Activated CD8-positive, alpha-beta memory T cell treated with anti-CD3 and anti-CD28 coated beads for 48 hours (primary cell): ENCODE results near the gene SLC39A2.
"Not testable (repeated sequence)": the region's sequence is repeated elsewhere in the genome, so short reads cannot be mapped to it uniquely, and the experiment has no call there.

Experiments
- DNase-seq, 3 experiments: peaks; one replicate each; pipeline ENCODE4 v3.0.0-alpha.2; 2020; ENCODE audit warnings: low read depth in 2 of 3, low spot score in 2 of 3

SLC39A2 gene

DNA sequence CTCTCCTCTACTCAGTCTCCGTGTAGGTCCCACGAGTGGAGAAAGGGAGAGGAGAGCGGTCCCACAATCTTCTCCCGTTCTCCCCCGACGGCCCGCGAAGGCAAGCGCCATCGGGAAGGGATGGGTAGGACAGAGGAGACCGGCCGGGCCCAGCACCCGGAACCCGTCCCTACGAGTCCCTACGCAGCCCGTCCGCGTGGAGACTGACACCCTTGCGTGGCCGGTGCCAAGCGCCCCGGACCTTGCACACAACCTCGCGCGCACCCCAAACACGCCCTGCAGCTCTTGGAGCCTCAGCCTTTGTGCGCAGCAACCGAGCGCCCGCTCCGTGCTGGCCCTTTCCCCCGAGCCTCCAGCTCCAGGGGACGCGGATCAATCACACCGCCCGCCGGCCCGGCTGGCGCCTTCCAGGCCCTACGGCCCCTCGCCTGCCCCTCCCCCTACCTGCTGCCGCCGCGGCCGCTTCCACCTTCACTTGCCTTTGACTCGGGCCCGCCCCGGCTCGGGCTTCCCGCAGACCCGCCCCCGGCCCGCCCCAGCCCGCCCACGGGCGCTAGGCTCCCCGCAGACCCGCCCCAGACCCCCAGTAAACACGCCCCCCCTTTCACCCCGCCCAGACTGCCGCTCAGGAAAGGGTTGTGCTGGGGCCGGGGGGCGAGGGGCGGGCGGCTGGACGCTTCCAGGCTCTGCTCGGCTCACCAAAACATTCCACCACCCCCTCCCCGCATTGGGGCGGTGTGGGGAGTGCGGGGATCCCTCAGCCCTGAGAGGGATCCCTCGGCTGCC, 25.7 kb downstream of the SLC39A2 start, which contains the start of gene NDRG2:
Gene NDRG2 (minus strand): TSS at position 477 of the 786 bp plus-strand sequence. CDS start 1,746 bp downstream, outside the sequence.
- peak; percentile 21 to 29 (median 25) for DNase-seq

DNA sequence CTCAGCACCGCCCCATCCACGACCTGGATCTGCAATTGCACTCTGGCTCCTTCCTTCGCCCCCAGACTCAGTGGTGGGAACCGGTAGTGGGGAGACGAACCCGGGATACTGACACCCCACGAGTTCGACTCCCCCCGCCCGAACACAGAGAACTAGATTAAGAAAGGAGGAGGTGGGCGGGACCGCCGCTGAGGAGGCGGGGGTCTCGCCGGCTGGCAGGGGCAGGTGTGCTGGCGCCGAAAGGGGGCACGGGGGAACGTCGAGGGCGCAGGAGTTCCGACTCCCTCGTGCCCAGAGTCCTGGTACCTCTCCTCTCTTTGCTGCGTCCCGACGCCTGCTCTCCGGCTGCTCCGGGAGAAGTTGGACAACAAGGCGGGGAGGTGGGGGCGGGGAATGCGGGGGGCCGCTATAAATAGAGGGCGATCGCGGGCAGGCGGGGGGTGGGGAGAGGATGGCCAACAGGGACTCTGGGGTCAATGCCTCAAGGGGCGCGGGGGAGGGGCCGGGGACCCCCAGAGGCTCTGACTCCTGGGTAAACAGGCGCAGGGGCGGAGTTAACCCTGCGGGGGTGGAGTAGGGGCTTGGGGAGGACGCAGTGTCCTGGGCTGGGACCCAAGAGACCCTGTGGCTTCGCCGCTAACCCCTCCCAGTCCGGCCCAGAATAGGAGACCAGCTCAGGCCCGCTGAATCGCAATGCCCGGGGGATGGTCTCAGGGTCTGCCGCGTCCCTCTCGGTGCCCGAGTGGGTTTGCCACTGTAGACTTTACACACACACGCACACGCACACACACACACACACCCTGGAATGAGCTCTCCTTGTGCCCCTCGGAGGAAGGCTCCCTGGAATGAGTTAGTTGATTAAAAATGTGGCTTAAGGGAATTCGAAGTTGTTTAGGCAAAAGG, 26.5 kb downstream of the SLC39A2 start:
- no peak for DNase-seq

DNA sequence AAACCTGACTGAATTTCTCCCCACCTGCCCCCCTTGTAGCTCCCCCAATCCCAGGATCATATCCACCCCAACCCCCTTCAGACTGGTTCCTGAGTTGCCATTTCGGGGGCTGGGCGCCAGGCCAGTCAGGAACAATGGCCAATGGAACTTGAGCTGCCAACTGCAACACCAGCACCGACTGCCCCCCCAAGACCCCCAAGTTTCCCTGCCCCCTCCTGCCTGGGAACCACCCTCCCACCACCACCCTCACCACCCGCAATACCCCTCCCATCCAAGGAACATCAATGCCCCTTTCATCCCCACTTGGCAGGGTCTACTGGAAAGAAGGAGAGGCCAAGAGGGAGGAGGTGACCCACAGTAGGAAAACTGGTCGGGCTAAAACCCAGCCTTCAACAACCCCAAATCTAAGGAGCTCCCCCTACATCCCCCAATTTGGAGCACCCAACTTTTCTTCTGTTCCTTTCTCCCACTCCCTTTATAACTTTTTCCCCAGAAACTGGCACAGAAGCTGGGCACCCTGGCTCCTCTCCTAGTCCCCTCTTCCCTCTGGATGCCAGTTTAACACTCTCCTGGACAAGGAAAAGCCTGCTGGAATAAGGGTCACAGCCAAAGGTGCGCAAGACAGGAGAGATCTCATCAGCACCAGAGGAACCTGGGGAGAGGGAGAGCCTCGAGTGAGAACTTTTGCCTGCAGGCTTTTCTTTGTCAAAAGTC, 27.3 kb downstream of the SLC39A2 start:
- no peak for DNase-seq

DNA sequence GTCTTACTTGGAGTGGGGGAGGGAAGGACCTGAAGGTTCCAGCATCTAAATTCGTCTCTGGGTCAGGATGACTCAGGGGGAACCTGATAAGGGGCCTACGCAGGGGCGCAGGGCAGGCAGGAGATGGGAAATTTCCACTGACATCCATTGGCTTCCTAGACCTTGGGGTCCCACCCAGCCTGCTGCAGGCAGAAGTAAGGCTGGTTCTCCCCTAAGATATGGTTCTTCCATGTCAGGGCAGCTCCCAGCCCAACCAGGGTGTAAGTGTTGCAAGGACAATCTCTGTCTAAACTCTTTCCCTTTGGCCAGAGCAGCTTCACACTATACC, 27.9 kb downstream of the SLC39A2 start:
- DNase-seq, result no peak

DNA sequence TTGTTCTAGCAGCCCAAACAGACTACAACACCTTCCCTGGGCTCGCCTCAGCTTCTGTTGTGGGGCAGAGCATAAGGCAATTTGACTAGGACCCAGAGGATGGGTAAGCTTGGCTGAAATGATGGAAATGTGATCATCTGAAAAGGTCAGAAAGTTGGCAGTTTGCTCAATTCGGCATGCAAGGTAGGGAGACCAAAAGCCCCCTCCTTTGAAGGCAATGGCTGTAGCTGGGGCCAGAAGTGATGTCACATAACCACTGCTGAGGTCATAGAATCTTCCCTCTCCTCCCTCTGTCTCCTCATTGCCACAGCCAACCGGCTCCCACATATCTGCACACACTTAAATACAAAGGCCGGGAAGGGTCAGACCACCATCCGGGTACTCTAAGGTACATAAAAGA, 30.8 kb downstream of the SLC39A2 start, which contains the start of gene TPPP2:
Gene TPPP2 (plus strand): TSS at position 301 of the 400 bp plus-strand sequence. CDS start 365 bp downstream, outside the sequence.
- no peak for DNase-seq

DNA sequence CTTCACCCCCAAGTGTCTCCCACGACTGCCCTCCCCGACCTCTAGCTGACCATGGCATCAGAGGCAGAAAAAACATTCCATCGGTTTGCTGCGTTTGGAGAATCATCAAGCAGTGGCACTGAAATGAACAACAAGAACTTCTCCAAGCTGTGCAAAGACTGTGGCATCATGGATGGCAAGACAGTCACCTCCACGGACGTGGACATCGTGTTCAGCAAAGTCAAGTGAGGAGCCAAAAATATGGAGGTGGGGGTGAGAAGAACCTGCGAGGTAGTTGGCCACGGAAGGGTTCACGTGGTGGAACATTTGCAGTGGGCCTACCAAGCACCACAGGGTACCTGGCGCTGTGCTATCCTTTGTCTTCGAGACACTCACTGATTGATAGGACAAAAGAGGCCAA, 31.4 kb downstream of the SLC39A2 start:
- no peak for DNase-seq

DNA sequence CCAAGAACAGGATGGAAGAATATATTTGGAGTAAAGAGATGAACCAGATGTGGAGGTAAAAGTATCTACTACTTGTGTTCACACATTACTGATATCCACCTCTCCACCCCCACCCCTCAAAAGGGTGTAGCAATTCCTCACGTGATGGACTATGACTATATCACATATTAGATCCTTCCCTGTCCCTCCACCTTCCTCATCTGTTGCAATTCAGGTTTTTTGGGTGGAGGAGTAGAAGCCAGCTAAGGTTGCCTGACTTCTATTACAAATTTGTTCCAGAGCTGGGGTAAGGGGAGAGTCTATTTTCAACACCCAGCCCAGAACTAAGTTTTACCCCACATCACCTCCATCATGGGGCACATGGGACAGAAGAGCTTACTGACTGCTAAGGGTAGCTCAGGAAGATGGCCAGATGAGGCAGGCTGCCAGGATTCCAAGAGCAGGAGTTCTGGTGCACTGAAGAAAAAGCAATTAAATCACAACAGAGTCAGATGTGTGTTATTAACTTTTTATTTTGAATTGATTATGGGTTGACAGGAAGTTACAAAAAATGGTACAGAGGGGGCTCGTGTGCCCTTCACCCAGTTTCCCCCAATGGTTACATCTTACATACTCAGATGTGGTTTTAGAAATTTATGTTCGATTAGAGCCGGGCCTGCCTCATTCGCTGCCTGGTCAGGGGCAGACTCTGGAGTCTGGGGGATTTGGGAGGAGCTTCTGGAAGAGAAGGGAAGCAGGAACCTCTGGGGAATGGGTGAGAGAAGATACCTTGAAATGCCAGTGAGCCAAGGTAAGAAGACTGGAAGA, 33.4 kb downstream of the SLC39A2 start:
- no peak for DNase-seq

DNA sequence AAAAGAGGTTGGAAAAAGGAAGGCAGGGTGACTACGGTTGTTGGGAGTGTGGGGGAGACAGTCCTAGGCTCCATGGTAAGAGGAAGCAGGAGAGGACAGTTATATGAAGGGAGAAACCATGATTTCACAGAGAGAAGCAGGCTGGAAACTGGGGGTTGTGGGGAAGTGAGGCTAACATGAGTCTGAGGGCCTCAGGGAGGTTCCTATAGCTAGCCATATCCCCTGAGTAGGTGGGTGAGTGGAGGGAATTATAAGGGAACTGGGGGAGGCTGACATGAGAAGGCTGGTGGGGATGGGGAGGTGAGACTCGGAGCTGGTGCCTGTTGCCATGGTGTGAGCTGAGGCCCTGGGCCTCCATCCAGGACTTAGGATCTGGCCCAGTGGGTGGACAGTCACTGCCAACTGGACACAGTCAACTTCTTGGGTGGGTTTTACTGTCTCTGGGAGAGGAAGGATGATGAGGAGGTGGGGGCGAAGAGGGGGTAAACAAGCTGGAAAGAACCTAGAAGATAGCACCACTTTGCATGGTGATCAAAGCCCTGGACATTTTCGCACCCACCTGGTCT, 34.1 kb downstream of the SLC39A2 start:
- no peak for DNase-seq

DNA sequence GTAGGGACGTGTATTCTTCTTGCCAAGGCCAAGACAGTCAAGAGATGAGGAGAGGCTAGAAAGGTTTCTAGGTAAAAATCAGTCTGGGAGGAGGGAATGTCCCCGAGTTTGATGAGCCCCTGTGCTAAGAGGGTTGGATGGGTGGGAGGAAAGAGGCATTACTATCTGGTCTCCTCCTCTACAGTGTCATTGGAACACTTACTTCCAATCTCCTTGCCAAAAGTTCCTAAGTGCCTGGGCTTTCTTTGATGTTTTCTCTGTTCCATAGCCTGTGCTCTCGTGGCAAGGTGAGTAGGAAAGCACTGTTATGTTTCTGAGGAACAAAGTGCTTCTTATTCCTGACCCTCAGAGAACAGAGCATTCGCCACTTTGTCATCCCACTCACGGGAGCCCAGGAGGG, 35.6 kb downstream of the SLC39A2 start, which contains the start of gene RNASE13:
Gene RNASE13 (minus strand): TSS at position 101 of the 400 bp plus-strand sequence. CDS start 519 bp downstream, outside the sequence.
- DNase-seq, result no peak

DNA sequence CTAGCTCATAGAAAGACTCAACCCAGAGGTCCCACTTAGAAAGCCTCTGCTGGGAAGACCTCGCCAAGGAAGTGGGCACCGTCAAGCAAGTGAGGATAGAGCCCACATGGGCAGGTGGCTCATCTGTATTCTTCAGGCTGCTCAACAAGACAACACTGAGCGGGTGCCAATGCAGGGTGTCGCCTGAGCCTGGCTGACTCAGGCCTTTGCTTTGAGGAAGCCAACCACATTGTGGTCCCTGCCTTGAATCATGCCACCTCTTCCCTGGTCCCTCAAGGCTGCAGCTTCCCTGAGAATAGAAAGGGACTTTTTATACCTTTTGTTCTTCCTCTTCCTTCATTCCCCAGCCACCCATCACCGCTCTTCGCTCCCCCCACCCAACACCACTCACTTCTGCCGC, 37.7 kb downstream of the SLC39A2 start:
- no peak for DNase-seq

DNA sequence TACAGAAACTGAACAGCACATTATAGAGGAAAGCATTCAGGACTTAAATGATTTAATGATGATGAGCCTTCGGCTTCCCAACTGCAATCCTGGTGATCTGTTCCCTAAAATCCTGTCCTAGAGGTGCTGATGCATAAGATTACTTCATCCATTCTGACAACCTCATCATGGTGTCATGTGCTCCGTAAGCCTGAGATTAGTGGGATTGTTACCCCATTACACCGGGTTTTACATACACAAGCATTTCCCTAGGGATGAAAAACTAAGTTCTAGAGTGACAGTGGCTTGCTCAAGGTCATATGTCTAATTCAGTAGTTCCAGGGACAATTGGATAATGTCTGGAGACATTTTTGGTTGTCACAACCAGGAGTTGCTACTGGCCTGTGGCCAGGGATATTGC, 38.1 kb downstream of the SLC39A2 start:
- no peak for DNase-seq

DNA sequence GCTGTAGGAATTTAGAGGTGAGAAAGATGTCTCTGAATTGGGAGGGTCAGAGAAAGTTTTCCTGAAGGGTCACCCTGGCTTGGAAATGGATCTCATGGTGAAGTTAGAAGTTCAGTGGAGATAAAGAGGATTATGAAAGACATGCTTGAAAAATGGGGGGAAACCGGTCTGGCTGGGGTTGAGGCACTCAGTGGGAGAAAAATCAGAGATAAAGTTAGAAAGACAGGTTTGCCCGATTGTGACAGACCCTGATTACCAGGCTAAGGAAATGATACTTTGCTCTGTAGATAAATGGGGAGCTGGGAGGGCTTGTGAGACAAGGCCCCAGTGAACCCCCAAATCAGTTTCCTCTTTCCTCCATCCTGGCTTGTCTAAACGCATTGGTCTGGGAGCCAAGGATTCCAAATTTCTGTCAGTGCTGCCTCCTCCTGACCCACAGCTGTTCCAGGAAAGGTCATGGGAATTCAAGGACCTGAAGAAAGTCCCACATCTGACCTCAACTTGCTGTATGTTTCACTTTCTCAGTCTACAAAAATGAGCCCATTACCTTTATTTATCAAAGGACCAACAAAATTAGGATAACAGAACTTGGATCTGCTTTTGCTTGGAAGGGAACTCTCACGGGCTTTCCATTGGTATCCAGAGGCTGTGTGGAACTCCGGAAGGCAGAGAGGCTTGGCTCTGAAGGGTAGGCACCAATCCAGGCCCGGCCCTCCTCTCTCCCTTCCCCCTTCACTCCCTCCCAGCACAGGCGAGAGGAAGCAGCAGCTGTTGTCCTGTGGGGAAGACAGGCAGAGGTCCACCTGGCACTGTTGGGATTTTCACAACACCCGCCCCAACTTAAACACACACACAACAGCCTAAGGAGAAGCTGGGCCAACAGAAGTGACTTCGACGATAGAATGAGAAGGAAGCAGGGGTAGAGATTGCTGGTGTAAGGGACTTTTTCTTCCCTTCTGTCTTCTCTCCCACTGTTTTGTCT, 39.6 kb downstream of the SLC39A2 start:
- no peak for DNase-seq

DNA sequence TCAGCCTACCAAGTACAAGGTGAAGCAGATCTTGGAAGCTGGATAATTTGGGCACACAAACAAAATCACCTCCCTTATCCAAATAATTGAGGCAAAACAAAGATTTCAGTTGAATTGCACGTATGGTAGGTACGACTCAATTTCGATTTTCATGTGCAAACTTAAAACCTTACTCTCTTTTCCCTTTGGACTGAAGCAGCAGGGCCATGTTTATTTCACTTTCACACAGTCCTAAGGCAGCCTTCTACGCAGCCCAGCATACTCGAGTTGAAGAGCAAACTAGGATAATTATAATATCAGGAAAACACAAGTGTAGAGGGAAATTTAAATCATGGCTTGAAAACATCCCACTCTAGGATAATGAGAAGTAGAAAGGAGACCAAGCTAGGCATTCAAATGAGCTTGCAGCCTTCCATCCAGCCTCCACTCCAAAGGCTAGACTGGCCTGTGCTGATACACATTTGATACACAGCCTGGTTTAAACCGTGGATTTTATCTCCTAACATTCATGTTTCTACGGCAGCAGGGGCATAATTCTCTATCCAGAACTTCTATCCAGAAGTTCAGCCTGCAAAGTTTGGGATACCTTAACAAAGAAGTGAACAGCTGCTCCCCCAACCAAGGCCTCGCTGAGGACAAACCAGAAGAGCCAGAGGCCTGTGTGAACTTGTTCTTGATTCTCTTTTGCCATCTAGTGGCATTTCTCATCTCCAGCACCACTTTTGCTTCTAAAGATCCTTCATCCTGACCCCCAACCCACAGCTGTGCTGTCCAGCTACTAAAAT, 40.7 kb downstream of the SLC39A2 start:
- DNase-seq, result no peak

DNA sequence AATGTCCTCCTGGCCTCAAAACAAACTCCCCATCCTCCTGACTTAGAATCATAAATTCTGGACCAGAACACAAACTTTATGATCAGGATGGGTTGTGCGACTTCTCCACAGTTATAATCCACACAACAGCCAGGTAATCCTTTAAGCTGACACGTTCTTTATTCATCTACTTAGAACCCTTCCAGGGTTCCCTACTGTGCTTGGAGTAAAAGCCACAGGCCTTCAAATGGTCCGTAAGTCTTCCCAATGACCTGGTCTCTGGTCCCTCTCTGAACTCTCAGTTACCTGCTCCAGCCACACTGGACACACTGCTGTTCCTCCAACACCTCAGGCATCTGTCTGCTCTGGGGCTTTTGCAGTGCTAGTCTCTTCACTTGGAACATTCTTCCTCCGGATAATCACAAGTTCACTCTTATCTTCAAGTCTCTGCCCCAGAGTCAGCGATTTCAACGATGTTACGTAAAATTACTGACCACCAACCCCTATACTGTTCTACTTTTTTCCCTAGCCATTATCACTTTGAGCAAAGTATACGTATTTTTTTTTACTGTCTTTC, 41.4 kb downstream of the SLC39A2 start:
- no peak for DNase-seq

DNA sequence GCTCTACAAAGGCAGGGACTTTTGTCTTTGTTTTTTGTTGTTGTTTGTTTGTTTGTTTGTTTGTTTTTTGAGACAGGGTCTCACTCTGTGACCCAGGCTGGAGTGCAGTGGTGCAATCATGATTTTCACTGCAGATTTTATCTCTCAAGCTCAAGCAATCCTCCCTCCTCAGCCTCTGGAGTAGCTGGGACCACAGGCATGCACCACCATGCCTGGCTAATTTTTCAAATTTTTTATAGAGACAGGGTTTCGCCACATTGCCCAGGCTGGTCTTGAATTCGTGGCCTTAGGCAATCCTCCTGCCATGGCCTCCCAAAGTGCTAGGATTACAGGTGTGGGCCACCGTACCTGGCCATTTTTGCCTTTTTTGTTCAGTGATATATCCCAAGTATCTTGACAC, 41.8 kb downstream of the SLC39A2 start:
- not testable (repeated sequence) for DNase-seq

DNA sequence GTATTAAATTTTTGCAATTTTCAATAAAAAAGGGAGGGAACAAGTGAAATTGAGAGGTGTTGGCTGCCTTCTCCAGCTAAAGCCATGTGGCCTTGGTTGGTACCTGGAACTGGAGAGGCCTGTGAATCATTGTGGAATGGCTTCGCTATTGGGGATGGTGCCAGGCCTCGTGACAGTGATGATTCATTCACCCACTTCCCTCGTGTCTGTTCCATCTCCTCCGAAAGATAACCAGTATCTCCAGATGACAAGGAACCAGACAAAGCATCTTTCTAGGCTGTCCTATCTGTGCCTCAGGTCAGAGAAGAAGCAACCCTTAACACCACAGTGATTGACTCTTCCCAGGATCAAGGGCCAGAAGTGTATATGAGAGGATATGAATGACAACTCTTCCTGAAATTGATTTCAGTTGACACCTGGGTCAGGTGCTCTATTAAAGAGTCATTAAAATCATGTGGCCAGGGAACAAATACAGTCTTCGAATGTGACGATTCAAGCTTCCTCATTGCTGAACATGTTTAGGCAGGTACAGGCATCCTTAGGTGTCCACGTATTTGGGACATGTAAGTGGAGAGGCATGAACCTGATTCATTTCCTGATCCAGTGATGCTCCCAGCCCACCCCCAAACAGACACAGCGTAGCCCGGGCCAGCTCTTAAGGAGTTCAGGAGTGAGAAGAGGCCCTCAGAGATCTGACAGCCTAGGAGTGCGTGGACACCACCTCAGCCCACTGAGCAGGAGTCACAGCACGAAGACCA, 42.8 kb downstream of the SLC39A2 start, which contains the start of gene RNASE7:
Gene RNASE7 (plus strand): TSS at position 687 of the 758 bp plus-strand sequence. CDS start 631 bp downstream, outside the sequence.
- no peak for DNase-seq

DNA sequence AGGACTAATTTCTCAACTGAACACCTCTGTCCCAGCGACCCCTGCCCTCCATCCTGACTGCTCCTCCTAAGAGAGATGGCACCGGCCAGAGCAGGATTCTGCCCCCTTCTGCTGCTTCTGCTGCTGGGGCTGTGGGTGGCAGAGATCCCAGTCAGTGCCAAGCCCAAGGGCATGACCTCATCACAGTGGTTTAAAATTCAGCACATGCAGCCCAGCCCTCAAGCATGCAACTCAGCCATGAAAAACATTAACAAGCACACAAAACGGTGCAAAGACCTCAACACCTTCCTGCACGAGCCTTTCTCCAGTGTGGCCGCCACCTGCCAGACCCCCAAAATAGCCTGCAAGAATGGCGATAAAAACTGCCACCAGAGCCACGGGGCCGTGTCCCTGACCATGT, 43.8 kb downstream of the SLC39A2 start:
- no peak for DNase-seq
